A549 (cell line): ENCODE results near the gene CLDN14. TPM values are rescaled to one million over a fixed set of nuclear protein-coding genes. Genes with fewer than 3 reads are reported as not detected.

Experiments used
- ATAC-seq, 2 experiments: fragments of 200-7000 bp in 1 of 2; fragments of >200 bp in 1 of 2; cut with Nextera tagmentation in 1 of 2; cut with Tn5 transposase in 1 of 2; 3 replicates each; pipeline versions ENCODE4 v1.8.0 to v1.9.1; 2018 to 2020; ENCODE audit warnings: mild to moderate bottlenecking in 1 of 2, moderate library complexity in 1 of 2
- CTCF ChIA-PET: fragments of 300-600 bp; sonication (Branson Sonifier 250); formaldehyde crosslinking; extraction: SDS; loops from one replicate; lab custom pipeline; 2021; ENCODE audit warnings: antibody characterized with exemption, inconsistent platforms; lab: Yijun Ruan, JAX
- POLR2A ChIA-PET: fragments of 350-600 bp; formaldehyde crosslinking; extraction: SDS; loops from one replicate; lab custom pipeline; 2021; ENCODE audit warnings: antibody characterized with exemption, inconsistent platforms; lab: Yijun Ruan, JAX
- DNase-seq, 2 experiments: peaks; one replicate each; pipeline versions ENCODE4 v3.0.0 to v3.0.0-alpha.2; 2011 to 2016; ENCODE audit warnings: low read depth in 1 of 2, low spot score in 1 of 2
- FAIRE-seq: peaks from 2 replicates; lab custom pipeline; 2011; peaks lifted over from hg19 to GRCh38; lab: Jason Lieb, UNC
- H3K27ac ChIP-seq, 2 experiments: fragments of >200 bp; sonication (Bioruptor Twin); formaldehyde crosslinking; 3 replicates each; pipeline ENCODE4 v1.5.1; 2016 to 2017
- H3K4me1 ChIP-seq: fragments of >200 bp; sonication (Bioruptor Twin); formaldehyde crosslinking; 3 replicates; pipeline ENCODE4 v1.6.1; 2016
- H3K4me2 ChIP-seq: fragments of >200 bp; sonication (Bioruptor Twin); formaldehyde crosslinking; 3 replicates; pipeline ENCODE4 v1.6.1; 2016
- H3K4me3 ChIP-seq: fragments of >200 bp; sonication (Bioruptor Twin); formaldehyde crosslinking; 3 replicates; pipeline ENCODE4 v1.5.1; 2016
- H3K9me3 ChIP-seq: fragments of >200 bp; sonication (Bioruptor Twin); formaldehyde crosslinking; 3 replicates; pipeline ENCODE4 v1.6.1; 2016
- BHLHE40 ChIP-seq: IDR thresholded peaks from 2 replicates; pipeline ENCODE4 v1.6.1; 2012; ENCODE audit warnings: low read depth, low read length, inconsistent platforms
- CBX2 ChIP-seq: fragments of 200-600 bp; sonication (generic); IDR thresholded peaks from 2 replicates; pipeline ENCODE4 v1.6.1; 2016; ENCODE audit warnings: low read depth, mild to moderate bottlenecking, borderline replicate concordance
- E2F6 ChIP-seq: IDR thresholded peaks from 2 replicates; pipeline ENCODE4 v1.6.1; 2012; ENCODE audit warnings: low read depth, borderline replicate concordance
- EHMT2 ChIP-seq: fragments of 200-600 bp; sonication (generic); IDR thresholded peaks from 2 replicates; pipeline ENCODE4 v1.6.1; 2016; ENCODE audit warnings: antibody characterized with exemption, low read depth, mild to moderate bottlenecking, moderate library complexity
- ESRRA ChIP-seq: fragments of 150-350 bp; IDR thresholded peaks from 2 replicates; pipeline ENCODE4 v1.6.1; 2014; ENCODE audit warnings: mild to moderate bottlenecking, low read length, borderline replicate concordance
- FOSL2 ChIP-seq, 2 experiments: fragments of 450-650 bp in 1 of 2; fragments of >200 bp in 1 of 2; sonication (Bioruptor Twin) in 1 of 2; formaldehyde crosslinking; IDR thresholded peaks; 2 replicates each; pipeline versions ENCODE4 v1.5.0 to v1.6.1; 2016 to 2020; ENCODE audit warnings: mild to moderate bottlenecking in 1 of 2, moderate library complexity in 1 of 2
- FOXS1 ChIP-seq: fragments of 250-450 bp; sonication (Bioruptor Pico); IDR thresholded peaks from 2 replicates; pipeline ENCODE4 v1.5.0; 2020; ENCODE audit warnings: mild to moderate bottlenecking, moderate library complexity
- HEYL ChIP-seq: fragments of 250-450 bp; sonication (Bioruptor Pico); IDR thresholded peaks from 2 replicates; pipeline ENCODE4 v1.8.0; 2021; ENCODE audit warnings: mild to moderate bottlenecking, moderate library complexity
- HOXA7 ChIP-seq: fragments of 250-450 bp; sonication (Bioruptor Pico); IDR thresholded peaks from 2 replicates; pipeline ENCODE4 v1.5.0; 2020; ENCODE audit warnings: mild to moderate bottlenecking, moderate library complexity
- HOXB13 ChIP-seq: fragments of 250-450 bp; sonication (Bioruptor Pico); IDR thresholded peaks from 2 replicates; pipeline ENCODE4 v1.5.0; 2020; ENCODE audit warnings: low read depth, mild to moderate bottlenecking, moderate library complexity
- MAFK ChIP-seq: fragments of 450-650 bp; IDR thresholded peaks from 2 replicates; pipeline ENCODE4 v1.6.1; 2014; ENCODE audit not compliant: partially characterized antibody
- MAZ ChIP-seq: fragments of 150-350 bp; IDR thresholded peaks from 2 replicates; pipeline ENCODE4 v1.6.1; 2014; ENCODE audit warnings: antibody characterized with exemption, low read depth, low read length, borderline replicate concordance
- NFE2L2 ChIP-seq: fragments of 150-350 bp; conservative IDR thresholded peaks from 2 replicates; pipeline ENCODE4 v1.6.1; 2014; ENCODE audit warnings: low read length
- NPAS2 ChIP-seq: fragments of 250-450 bp; sonication (Bioruptor Pico); IDR thresholded peaks from 2 replicates; pipeline ENCODE4 v1.8.0; 2022; ENCODE audit warnings: mild to moderate bottlenecking, moderate library complexity, borderline replicate concordance
- PHF8 ChIP-seq: fragments of 200-600 bp; sonication (generic); IDR thresholded peaks from 2 replicates; pipeline ENCODE4 v1.6.1; 2016; ENCODE audit warnings: low read depth, mild to moderate bottlenecking, antibody characterized with exemption, moderate library complexity, borderline replicate concordance
- POLR2A ChIP-seq: IDR thresholded peaks from 2 replicates; pipeline ENCODE4 v1.6.1; 2012; ENCODE audit warnings: mild to moderate bottlenecking, low read length
- POLR2AphosphoS2 ChIP-seq: conservative IDR thresholded peaks from 2 replicates; pipeline ENCODE4 v1.6.1; 2012; ENCODE audit warnings: low read length, improper control_type of control experiment, inconsistent platforms
- RARB ChIP-seq: fragments of 250-450 bp; sonication (Bioruptor Pico); IDR thresholded peaks from 2 replicates; pipeline ENCODE4 v1.8.0; 2021; ENCODE audit warnings: mild to moderate bottlenecking, moderate library complexity
- REST ChIP-seq: fragments of 200-600 bp; sonication (generic); IDR thresholded peaks from 2 replicates; pipeline ENCODE4 v1.6.1; 2016; ENCODE audit warnings: antibody characterized with exemption, mild to moderate bottlenecking, moderate library complexity
- RFX5 ChIP-seq: fragments of 450-650 bp; IDR thresholded peaks from 2 replicates; pipeline ENCODE4 v1.7.1; 2014; ENCODE audit warnings: antibody characterized with exemption, mild to moderate bottlenecking, moderate library complexity
- RNF2 ChIP-seq: fragments of 200-600 bp; sonication (generic); IDR thresholded peaks from 2 replicates; pipeline ENCODE4 v1.6.1; 2016; ENCODE audit warnings: low read depth, mild to moderate bottlenecking, antibody characterized with exemption, moderate library complexity, borderline replicate concordance
- SMC3 ChIP-seq: fragments of >200 bp; sonication (Bioruptor Twin); formaldehyde crosslinking; IDR thresholded peaks from 3 replicates; pipeline ENCODE4 v1.6.1; 2018; ENCODE audit warnings: inconsistent platforms
- SREBF2 ChIP-seq: fragments of 450-650 bp; IDR thresholded peaks from 2 replicates; pipeline ENCODE4 v1.6.1; 2014; ENCODE audit warnings: mild to moderate bottlenecking, moderate library complexity
- TFCP2L1 ChIP-seq: fragments of 250-450 bp; sonication (Bioruptor Pico); IDR thresholded peaks from 2 replicates; pipeline ENCODE4 v1.5.0; 2021; ENCODE audit warnings: mild to moderate bottlenecking
- TP53 ChIP-seq: fragments of 250-450 bp; sonication (Bioruptor Pico); IDR thresholded peaks from 2 replicates; pipeline ENCODE4 v1.5.0; 2021; ENCODE audit warnings: mild to moderate bottlenecking, moderate library complexity
- ZC3H11A ChIP-seq: fragments of 450-650 bp; IDR thresholded peaks from 2 replicates; pipeline ENCODE4 v1.6.1; 2014; ENCODE audit warnings: antibody characterized with exemption, mild to moderate bottlenecking
- ZFP36 ChIP-seq: fragments of 450-650 bp; IDR thresholded peaks from 2 replicates; pipeline ENCODE4 v1.6.1; 2014; ENCODE audit warnings: borderline replicate concordance; ENCODE audit not compliant: partially characterized antibody
- WGBS: methylation state at CpG from one replicate; pipeline ENCODE4 v1.1.6; 2017; ENCODE audit errors: missing lambda C conversion rate; 5-methylcytosine and 5-hydroxymethylcytosine counted together
- polyA plus RNA-seq, 4 experiments: library from polyadenylated mRNA; depleted of rRNA in 3 of 4; stranded (reverse); fragments of >200 nt; fragmentation: RNase III in 1 of 4; extraction: RNeasy Plus Mini Kit Qiagen cat#74134 plus additional on column Dnase treatment in 1 of 4; gene quantifications; 2 replicates in 3 of 4; 3 replicates in 1 of 4; pipeline ENCODE4 v1.2.3, GENCODE V29; 2011 to 2017
- TF ChIP-seq, protein P1 (sequence below): IDR thresholded peaks from 2 replicates; pipeline ENCODE4 v1.6.1; 2012
- TF ChIP-seq, protein P2 (sequence below): fragments of >200 bp; sonication (Bioruptor Twin); formaldehyde crosslinking; IDR thresholded peaks from 3 replicates; pipeline ENCODE4 v1.6.1; 2016

The CLDN14 gene
- polyA plus RNA-seq, 2 of the 4 experiments (the other 2 are of a cell fraction): not detected

GRCh38 chr21:36491209-36491910 lies 11.4 kb upstream of the CLDN14 start:
- Histone ChIP-seq H3K4me3 (no peak overlapping the region), H3K4me2 (no peak overlapping the region), H3K27ac (no peak overlapping the region), H3K4me1 (no peaks in the 10 kb centered on the region), H3K9me3 (no peaks in the 10 kb centered on the region)
- WGBS: 86% methylated on average over 16 of the region's 16 CpGs
- DNase-seq (no peak), ATAC-seq (no peak), FAIRE-seq (no peak)
- POLR2A ChIA-PET: no interaction called here
- CTCF ChIA-PET: interaction anchor here (0.8 to 1.2 kb wide), 3 partner anchors 11 to 14 kb away, joined by 3 read pairs; no protein-coding TSS in a partner anchor
- TF ChIP-seq NFE2L2 (no peak), HOXA7 (CRISPR knock-in tag) (no peak), PHF8 (no peak), ESRRA (no peak), REST (no peak), HEYL (no peak), HOXB13 (CRISPR knock-in tag) (no peak), BHLHE40 (no peak), MAFK (no peak), ZC3H11A (no peak), EHMT2 (no peak), POLR2AphosphoS2 (no peak), TFCP2L1 (no peak), RNF2 (no peak), NPAS2 (CRISPR knock-in tag) (no peak), FOSL2 (IDR thresholded peaks at IDR 0.05) (no peak), FOSL2 (CRISPR knock-in tag; IDR thresholded peaks at IDR 0.05) (no peak), POLR2A (no peak), SREBF2 (no peak), TP53 (CRISPR knock-in tag) (no peak)
- TF ChIP-seq, protein P1, sequence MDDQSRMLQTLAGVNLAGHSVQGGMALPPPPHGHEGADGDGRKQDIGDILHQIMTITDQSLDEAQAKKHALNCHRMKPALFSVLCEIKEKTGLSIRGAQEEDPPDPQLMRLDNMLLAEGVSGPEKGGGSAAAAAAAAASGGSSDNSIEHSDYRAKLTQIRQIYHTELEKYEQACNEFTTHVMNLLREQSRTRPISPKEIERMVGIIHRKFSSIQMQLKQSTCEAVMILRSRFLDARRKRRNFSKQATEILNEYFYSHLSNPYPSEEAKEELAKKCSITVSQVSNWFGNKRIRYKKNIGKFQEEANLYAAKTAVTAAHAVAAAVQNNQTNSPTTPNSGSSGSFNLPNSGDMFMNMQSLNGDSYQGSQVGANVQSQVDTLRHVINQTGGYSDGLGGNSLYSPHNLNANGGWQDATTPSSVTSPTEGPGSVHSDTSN: no peak

DNA sequence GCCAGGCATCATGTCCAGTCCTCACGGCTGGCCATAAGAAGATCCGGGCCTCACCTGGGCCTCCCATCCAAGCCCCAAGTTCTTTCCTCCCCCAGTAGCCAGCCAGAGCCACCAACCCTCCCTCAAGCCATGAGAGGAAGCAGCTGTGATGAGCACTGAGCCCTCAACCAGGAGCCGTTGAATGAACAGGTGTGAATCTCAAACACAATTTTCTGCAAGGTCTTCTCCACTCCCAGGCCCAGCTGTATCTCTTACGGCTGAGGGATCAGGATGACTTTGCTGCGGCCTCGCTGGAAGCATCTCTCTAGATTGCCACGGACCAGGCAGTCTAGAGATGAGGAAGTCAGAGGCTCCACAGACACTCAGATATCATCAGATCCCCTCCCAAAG lies 9.8 kb upstream of the CLDN14 start:
- no peak for FAIRE-seq
- Histone ChIP-seq H3K9me3 (no peaks in the 10 kb centered on the region), H3K27ac (no peak overlapping the region), H3K4me1 (no peaks in the 10 kb centered on the region), H3K4me3 (no peak overlapping the region), H3K4me2 (no peak overlapping the region)
- WGBS: 90% methylated on average over 7 of the region's 7 CpGs
- no peak for ATAC-seq
- CTCF ChIA-PET: interaction anchor here (0.5 to 2.0 kb wide), 3 partner anchors 13 to 512 kb away, joined by 3 to 6 read pairs (median 4); no protein-coding TSS in a partner anchor
- TF ChIP-seq FOXS1 (CRISPR knock-in tag) (no peak), MAFK (no peak), RFX5 (no peak), SMC3 (no peak), MAZ (no peak), NFE2L2 (no peak), RARB (no peak), POLR2A (no peak), NPAS2 (CRISPR knock-in tag) (no peak), HOXA7 (CRISPR knock-in tag) (no peak), ZFP36 (no peak), CBX2 (no peak), E2F6 (no peak)
- TF ChIP-seq, protein P2, sequence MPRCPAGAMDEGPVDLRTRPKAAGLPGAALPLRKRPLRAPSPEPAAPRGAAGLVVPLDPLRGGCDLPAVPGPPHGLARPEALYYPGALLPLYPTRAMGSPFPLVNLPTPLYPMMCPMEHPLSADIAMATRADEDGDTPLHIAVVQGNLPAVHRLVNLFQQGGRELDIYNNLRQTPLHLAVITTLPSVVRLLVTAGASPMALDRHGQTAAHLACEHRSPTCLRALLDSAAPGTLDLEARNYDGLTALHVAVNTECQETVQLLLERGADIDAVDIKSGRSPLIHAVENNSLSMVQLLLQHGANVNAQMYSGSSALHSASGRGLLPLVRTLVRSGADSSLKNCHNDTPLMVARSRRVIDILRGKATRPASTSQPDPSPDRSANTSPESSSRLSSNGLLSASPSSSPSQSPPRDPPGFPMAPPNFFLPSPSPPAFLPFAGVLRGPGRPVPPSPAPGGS: no peak
- TF ChIP-seq, all 56 proteins: peak for 0
- DNase-seq: no peak
- POLR2A ChIA-PET: interaction anchor here (0.6 to 1.8 kb wide), 3 partner anchors 60 to 448 kb away, joined by 3 to 6 read pairs (median 3); no protein-coding TSS in a partner anchor
